Measurements from ENCODE around the gene TNNT2.

GRCh38 chr1:201346987-201347386, 30.5 kb downstream of the TNNT2 start:
- no peak for TF ChIP-seq FOXK2 (IDR thresholded peaks at IDR 0.05)
- TF ChIP-seq SP1 (IDR thresholded peaks at IDR 0.05): no peak
- no peak for TF ChIP-seq BHLHE40 (IDR thresholded peaks at IDR 0.05; ENCODE audit: borderline replicate concordance)
- no peak for TF ChIP-seq ELF4 (IDR thresholded peaks at IDR 0.05)
- TF ChIP-seq FOXM1 (IDR thresholded peaks at IDR 0.05; ENCODE audit: borderline replicate concordance): no peak
- TF ChIP-seq PKNOX1 (IDR thresholded peaks at IDR 0.05): no peak
- no peak for TF ChIP-seq L3MBTL2 (conservative IDR thresholded peaks at IDR 0.05)
- no peak for TF ChIP-seq TARDBP (IDR thresholded peaks at IDR 0.05)
- TF ChIP-seq NFRKB (IDR thresholded peaks at IDR 0.05): no peak

All from HEK293T (cell line).